ENCODE data around the gene CD38. TPM values are rescaled to one million over a fixed set of nuclear protein-coding genes. Genes with fewer than 3 reads are reported as not detected.
A peak's percentile ranks its signal among the peaks of the same experiment; 100 is the strongest.
"Not testable (repeated sequence)": the region's sequence is repeated elsewhere in the genome, so short reads cannot be mapped to it uniquely, and the experiment has no call there.

The CD38 gene
- total RNA-seq, result 10 to 100 TPM in 7 of 9 donors, 1 to 10 TPM in 2; 1.7 to 18.4 (median 14.0) TPM
- 1 to 10 TPM; 1.7 to 4.1 (median 3.5) TPM for polyA plus RNA-seq
- long read RNA-seq, donor 1, full-length matches to known transcripts, result 2 of 2 reads
- long read RNA-seq, donor 1, partial matches to known transcripts, result 0 of 2 reads
- long read RNA-seq, donor 1, other reads (novel, unspliced or antisense), result 0 of 2 reads
- long read RNA-seq, donor 2, full-length matches to known transcripts, result 1 of 1 reads
- long read RNA-seq, donor 2, partial matches to known transcripts, result 0 of 1 reads
- long read RNA-seq, donor 2, other reads (novel, unspliced or antisense), result 0 of 1 reads
- long read RNA-seq, donor 3, full-length matches to known transcripts, result 1 of 1 reads
- long read RNA-seq, donor 3, partial matches to known transcripts, result 0 of 1 reads
- long read RNA-seq, donor 3, other reads (novel, unspliced or antisense), result 0 of 1 reads
- long read RNA-seq, donor 4, full-length matches to known transcripts, result 6 of 6 reads
- long read RNA-seq, donor 4, partial matches to known transcripts, result 0 of 6 reads
- long read RNA-seq, donor 4, other reads (novel, unspliced or antisense), result 0 of 6 reads
- long read RNA-seq, donor 5, full-length matches to known transcripts, result 7 of 10 reads
- long read RNA-seq, donor 5, partial matches to known transcripts, result 0 of 10 reads
- long read RNA-seq, donor 5, other reads (novel, unspliced or antisense), result 3 of 10 reads
- long read RNA-seq, donor 6, full-length matches to known transcripts, result 5 of 5 reads
- long read RNA-seq, donor 6, partial matches to known transcripts, result 0 of 5 reads
- long read RNA-seq, donor 6, other reads (novel, unspliced or antisense), result 0 of 5 reads
- long read RNA-seq, donor 7, result 0 reads
- long read RNA-seq, donor 8, result 0 reads
- long read RNA-seq, donor 9, result 0 reads
- long read RNA-seq, donor 10, result 0 reads

DNA sequence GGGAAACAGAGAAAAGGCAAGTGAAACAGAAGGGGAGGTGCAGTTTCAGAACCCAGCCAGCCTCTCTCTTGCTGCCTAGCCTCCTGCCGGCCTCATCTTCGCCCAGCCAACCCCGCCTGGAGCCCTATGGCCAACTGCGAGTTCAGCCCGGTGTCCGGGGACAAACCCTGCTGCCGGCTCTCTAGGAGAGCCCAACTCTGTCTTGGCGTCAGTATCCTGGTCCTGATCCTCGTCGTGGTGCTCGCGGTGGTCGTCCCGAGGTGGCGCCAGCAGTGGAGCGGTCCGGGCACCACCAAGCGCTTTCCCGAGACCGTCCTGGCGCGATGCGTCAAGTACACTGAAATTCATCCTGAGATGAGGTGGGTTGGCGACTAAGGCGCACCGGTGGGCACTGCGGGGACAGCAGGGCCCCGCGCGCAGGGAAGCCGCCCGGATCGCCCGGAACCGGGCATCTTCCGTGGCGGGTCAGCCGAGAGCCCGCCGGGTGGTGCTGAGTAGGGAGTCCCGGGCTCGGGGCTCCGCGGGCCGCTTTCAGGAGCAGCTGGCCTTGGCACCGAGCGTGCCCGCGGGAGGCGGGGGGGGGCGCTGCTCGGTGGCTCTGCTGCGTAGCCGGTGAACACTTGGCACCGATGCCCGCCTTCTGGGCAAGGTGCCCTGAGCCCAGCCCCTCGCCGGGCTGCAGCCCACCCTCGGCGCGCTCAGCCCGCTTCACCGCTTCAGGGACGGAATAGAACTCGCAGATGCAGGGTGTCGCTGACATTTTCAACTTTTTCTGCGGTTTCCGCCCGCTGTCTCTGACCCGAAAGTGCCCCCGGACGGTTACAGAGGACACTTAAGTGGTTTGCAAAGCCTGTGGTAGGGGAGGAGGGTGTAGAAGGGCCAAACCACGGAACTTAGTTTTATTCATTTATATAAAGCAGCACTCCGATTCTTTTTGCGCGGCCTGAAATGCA lies at the start of gene CD38:
Gene CD38 (plus strand): TSS at position 40 of the 953 bp plus-strand sequence. CDS start 87 bp downstream, at position 127.
- 2 to 6% (median 3%) methylated on average over 13 to 76 of the region's 76 CpGs for WGBS, 4 donors
- Histone ChIP-seq H3K4me1 (replicated peaks in 1 of 2) (peaks cover 0 to 13% of the 10 kb centered on the region in 2 donors), H3K27ac (peak within 1 kb of the TSS in 3 of 5 donors; percentile 24 to 52 (median 43)), H3K9me3 (replicated peaks in 1 of 3) (no peaks in the 10 kb centered on the region), H3K36me3 (replicated peaks in 1 of 2) (no peaks in the 10 kb centered on the region), H3K27me3 (no peaks in the 10 kb centered on the region), H3K4me3 (peak within 1 kb of the TSS in 3 of 4 donors; percentile 47 to 81 (median 59))
- peak in 4 of 7 donors; percentile 34 to 43 (median 40) for DNase-seq
- TF ChIP-seq CTCF (IDR thresholded peaks at IDR 0.05) (no peak), POLR2A (IDR thresholded peaks at IDR 0.05) (no peak)
- intact Hi-C loops (cut with DNase I), result no loop called here

- intact Hi-C loops (cut with DNase I), result no loop called here
These were observed 48.1 kb upstream of the CD38 start for GRCh38 chr4:15729910-15730533.

DNA sequence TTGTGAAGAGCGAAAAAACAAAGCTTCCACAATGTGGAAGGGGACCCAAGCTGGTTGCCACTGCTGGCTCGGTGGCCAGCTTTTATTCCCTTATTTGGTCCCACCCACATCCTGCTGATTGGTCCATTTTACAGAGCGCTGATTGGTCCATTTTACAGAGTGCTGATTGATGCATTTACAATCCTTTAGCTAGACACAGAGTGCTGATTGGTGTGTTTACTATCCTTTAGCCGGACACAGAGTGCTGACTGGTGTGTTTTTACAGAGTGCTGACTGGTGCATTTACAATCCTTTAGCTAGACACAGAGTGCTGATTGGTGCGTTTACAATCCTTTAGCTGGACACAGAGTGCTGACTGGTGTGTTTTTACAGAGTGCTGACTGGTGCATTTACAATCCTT lies 45.1 kb upstream of the CD38 start:
- H3K4me1 ChIP-seq (replicated peaks in 1 of 2); H3K9me3 ChIP-seq (replicated peaks in 1 of 3); intact Hi-C loops (cut with DNase I); H3K27ac ChIP-seq; H3K4me3 ChIP-seq; H3K36me3 ChIP-seq (replicated peaks in 1 of 2); H3K27me3 ChIP-seq; DNase-seq: not testable (repeated sequence)
- WGBS, 4 donors, result 70 to 76% (median 73%) methylated on average over 5 of the region's 5 CpGs

More at GRCh38 chr4:15729910-15730533, 48.1 kb upstream of the CD38 start:
- DNase-seq, result peak in 4 of 7 donors; percentile 23 to 56 (median 34)
- Histone ChIP-seq H3K4me3 (no peak overlapping the region), H3K27me3 (no peaks in the 10 kb centered on the region), H3K36me3 (replicated peaks in 1 of 2) (no peaks in the 10 kb centered on the region), H3K4me1 (replicated peaks in 1 of 2) (no peaks in the 10 kb centered on the region), H3K9me3 (replicated peaks in 1 of 3) (no peaks in the 10 kb centered on the region), H3K27ac (no peak overlapping the region)
- TF ChIP-seq POLR2A (IDR thresholded peaks at IDR 0.05) (no peak), CTCF (IDR thresholded peaks at IDR 0.05) (peak; percentile 72 to 91 (median 80))
- 11 to 14% (median 12%) methylated on average over 3 of the region's 3 CpGs for WGBS, 4 donors

- WGBS, 4 donors, result 73 to 82% (median 78%) methylated on average over 6 of the region's 6 CpGs
- no peaks in the 10 kb centered on the region for H3K27me3 ChIP-seq
- H3K27ac ChIP-seq, result no peak overlapping the region
- no peak for DNase-seq
- H3K4me3 ChIP-seq, result no peak overlapping the region
- no peaks in the 10 kb centered on the region for H3K4me1 ChIP-seq (replicated peaks in 1 of 2)
- H3K36me3 ChIP-seq (replicated peaks in 1 of 2), result no peaks in the 10 kb centered on the region
- H3K9me3 ChIP-seq (replicated peaks in 1 of 3), result no peaks in the 10 kb centered on the region
- intact Hi-C loops (cut with DNase I), result no loop called here
- TF ChIP-seq CTCF (IDR thresholded peaks at IDR 0.05), result no peak
- TF ChIP-seq POLR2A (IDR thresholded peaks at IDR 0.05), result no peak
These were observed 42.6 kb upstream of the CD38 start for GRCh38 chr4:15735536-15735935.

Measured in adrenal gland (tissue), 19 donors.